Measurements from ENCODE around the gene COL5A1.
A peak's percentile ranks its signal among the peaks of the same experiment; 100 is the strongest.

The COL5A1 gene

DNA sequence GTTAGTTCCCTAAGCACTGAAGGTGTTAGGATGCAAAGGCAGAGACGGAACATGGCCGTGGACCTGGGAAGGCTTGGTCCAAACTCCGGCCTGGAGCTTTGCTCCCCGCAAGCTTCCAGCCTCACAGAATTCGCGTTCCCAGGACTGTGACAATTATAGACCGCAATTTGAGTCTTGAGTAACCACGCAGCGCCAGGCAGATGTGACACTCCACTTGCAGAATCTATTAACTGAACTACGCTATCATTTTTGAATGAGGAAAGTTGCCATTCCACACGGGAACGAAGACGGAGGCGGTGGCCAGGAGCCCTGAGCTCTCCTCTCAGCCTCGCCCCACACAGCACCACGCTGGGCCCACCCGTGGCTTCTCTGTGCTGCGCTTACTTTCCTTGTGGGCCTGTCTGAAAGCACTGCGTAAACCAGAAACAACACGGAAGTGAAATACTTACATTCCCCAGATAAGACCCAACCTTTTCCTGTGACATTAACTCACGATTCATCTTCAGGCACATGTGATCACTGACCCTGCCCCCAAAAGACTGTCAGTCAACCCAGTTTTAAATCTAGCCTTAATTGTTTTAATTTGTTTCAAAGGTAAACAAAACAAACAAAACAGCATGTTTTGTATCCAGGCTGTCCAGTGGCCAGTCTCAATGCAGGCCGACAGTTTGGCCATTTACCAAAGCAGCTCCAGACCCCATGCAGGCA is 16.1 kb upstream of the COL5A1 start:
- peak; percentile 34 for DNase-seq (ENCODE audit: low read depth)

DNA sequence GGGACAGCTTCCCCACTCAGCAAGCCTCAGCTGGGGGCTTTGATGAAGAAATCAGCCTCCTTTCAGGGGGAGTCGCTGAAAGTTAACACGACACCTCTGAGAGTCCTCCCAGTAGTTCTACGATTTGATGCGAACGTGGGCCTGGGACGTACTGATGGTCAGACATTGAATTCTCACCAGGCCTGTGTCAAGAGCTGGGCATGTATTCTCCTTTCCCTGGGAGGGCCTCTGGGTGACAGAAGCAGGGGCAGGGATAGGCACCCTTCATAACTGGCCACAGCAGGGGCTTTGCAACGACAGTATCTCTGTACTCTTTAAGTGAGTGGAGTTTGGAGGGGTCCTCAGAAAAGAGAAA is 15.6 kb upstream of the COL5A1 start:
- no peak for DNase-seq (ENCODE audit: low read depth)

DNA sequence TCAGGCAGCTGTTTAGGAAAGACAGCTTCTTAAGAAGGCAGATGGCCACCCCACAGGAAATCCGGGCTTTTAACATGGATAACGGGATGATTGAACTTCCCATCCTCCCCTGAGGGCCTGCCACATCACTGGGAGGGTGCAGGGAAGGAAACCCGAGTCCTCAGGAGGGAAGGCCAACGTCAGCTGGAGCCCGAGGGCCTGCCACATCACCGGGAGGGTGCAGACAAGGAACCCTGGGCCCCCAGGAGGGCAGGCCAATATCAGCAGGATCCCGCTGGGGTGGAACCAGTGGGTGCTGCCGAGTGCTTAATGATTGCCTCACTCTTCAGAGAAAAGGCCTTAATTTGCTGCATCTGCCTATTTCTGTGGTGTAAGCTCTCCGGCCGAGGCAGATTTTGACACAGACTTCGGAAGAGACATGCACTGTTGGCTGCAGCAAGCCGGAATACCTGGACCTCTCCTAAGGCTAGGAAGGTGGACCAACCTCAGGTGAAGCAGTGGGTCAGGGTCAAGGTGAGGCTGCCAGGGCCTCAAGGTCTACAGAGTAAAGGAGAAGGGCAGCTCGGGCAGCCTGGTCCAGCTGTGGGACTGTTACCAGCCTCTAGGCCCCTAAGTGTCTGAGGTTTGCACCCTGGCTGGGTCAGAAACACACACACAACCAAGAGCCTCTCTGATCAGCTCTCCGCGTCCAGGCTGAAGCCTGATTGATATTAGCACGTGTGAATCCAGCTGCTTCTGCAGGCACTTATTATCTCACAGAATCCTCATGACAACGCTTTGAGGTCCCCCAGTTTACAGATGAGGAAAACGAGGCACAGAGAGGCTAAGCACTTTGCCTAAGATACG is 14.8 kb upstream of the COL5A1 start:
- DNase-seq (ENCODE audit: low read depth): peak; percentile 89

DNA sequence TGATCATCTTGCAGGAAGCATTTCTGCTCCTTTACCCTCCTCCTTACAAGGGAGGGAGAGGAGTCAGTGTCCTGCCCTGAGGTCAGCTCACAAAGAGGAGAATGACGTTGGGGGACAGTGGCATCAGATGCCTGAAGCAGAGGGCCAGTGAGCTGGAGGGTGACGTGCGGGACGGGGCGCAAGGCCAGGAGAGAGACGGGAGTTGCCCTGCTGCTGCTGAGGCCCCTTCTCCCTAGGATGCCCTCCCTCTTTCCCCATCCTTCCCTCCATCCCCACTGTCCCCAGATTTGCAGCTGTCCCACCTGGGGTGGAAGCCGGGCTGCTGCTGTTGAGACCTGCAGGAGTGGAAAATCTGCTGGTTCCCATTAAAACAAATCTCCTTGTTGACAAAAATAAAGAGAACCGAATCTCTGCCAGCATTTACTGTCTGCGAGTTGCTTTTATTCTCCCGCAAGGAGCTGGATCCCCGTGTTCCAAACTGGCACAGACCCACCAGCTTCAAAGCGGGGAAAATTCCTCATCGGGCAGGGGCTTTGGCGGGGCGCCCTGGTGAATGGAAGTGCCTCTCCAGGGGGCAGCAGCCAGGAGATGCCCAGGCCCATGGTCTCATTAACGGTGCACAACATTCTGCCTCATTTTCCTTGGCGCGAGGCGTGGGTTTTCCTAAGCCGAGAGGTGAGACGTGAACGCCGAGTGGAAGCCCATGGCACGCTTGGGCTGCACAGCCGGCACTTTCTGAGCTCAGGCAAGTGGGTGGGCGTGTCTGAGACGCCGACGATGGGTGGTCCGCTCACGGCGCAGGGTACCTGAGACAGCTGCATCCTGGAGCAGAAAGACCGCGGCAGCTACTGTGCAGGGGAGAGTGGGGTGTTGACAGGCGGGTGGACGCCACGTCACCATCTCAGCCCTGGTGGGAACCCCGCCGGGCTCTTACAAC is 13.9 kb upstream of the COL5A1 start:
- no peak for DNase-seq (ENCODE audit: low read depth)

DNA sequence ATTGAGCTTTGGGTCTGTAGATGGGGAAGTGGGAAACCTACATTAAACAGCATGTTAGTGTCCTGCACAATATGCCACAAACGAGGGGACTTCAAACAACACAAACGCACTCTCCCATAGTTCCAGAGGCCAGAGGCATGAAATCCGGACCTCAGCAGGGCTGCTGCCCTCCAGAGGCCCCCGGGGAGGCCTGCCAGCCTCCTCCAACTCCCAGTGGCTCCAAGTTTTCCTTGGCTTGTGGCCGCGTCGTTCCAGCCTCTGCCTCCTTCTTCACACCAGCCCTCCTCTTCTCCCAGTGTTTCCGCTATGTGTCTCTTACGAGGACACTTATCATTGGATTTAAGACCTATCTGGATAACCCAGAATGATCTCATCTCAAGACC is 13.3 kb upstream of the COL5A1 start:
- DNase-seq (ENCODE audit: low read depth): no peak

DNA sequence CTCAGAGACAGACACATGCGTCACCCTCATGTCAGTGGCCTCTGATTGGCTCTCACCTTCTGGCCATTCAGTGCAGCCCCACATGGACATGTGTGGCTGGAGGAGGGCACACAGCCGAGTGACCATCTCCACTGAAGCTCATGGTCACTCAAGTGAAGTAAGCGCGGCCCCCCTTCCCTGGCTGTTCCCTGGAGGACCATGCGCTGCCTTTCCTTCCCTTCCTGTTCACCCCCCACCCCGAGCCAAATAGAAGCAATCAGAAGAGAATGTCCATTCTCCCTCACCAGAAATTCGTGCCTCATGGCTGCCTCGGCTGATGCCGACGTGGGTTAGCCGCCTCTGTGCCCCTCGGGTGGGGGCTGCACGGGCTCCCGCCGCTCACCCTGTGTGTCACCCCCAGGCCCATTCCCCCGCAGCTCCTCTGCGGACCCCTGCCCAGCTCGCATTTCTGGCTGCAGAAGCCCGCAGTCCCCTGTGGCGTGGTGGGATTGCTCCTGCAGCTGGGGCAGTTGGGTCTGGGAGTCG is 12.5 kb upstream of the COL5A1 start:
- no peak for DNase-seq (ENCODE audit: low read depth)

DNA sequence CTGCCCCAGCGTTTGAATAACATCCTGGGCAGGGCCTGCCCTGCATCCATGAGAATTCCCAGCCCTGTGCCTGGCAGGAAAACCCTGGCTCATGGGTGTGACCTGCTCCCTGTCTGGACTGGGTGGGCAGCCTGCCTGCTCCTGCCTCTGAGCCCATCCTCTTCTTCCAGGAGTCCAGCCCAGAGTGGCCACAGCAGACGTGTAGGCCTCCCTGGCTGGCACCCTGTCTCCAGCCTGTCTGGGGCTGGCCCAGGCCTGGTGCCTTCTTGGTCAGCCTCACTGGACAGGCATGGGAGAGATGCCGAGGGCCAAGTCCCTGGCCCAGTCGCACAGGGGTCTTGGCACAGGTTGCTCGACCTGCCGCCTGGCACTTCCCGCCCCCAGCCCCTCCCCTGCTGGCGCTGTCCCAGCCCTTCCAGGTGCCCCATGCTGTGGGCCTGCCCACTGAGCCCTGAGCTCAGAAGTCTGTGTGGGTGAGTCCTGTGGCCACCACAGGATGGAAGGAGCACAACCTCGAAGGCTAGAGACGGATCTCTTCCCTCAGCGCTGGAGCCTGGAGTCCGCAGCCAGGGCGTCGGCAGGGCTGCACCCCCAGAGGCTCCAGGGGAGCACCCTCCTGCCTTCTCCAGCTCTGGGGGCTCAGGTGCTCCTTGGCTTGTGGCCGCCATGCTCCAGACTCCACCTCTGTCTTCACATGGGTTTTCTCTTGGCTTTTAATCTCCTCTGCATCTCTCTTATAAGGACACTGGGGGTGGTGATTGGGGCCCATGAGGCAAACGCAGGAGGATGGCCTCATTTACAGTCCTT is 11.8 kb upstream of the COL5A1 start:
- DNase-seq (ENCODE audit: low read depth): no peak

DNA sequence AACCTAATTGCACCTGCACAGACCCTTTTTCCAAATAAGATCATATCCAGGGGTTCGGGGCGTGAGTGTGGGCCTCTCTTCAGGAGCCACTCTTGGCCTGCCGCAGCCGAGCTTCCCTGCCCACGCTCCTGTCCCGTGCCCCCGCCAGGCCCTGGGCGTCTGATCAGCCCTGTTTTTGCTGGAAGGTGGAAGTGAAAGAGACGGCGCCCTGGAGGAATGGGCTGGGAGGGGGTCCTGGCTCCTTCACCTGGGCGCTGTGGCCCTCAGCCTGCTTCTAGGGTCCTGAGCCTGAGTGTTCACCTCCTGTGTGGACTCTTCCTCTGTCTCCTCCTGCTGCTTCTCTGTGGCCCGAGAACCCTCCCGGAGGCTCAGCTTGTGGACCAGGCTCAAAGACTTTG is 11.2 kb upstream of the COL5A1 start:
- DNase-seq (ENCODE audit: low read depth): no peak

DNA sequence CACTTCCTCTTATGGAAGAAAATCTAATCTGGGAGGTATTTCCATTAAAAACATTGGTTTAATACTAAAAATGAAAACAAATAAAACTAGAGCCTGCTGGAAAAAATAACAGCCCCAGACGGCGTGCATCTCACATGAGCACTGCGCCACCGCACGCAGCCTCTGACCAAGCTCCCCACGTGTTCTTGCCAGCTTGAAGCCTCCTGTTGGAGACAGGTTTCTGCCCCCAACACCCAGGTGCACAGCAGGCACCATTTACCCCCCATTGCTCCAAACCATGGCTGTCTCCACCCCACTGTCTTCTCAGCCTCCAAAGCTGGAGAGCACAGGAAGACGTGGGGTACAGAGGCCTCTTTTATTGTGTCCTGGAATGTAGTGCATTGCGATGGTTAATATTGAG is 10.7 kb upstream of the COL5A1 start:
- DNase-seq (ENCODE audit: low read depth): no peak

DNA sequence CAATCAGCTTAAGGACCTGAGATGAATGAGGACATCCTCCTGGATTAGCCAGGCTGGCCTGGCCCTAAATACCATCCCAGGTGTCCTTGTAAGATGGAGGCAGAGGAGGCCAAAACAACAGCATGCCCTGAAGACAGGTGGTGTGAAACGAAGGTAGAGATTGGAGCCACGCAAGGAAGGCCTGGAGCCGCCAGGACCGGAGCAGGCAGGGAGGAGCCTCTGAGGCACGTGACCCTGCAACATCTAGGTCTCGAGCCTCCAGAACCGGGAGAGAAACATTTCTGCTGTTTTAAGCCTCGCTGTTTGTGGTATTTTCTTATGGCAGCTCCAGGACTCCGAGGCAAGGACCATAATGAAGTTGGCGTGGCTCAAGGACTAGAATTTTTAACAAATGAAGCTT is 9.7 kb upstream of the COL5A1 start:
- DNase-seq (ENCODE audit: low read depth): no peak

DNA sequence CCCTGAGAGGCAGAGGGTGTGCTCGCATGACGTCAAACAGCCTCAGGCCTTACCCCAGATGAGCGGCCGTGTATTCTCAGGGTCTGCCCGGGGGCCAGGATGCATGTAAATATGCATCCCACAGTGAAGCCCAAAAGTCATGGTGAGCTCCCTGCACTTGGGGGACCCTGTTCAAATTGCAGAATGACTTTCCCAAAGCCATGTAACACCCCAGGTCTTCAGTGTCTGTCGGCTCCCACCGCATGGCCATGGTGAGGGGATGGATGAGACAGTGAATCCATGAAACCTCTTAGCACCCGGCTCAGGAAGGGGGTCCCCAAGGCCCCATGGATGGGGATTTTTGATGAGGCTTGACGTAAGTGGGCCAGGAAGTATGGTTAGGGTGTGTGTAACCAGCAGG is 9.3 kb upstream of the COL5A1 start:
- DNase-seq (ENCODE audit: low read depth): no peak

DNA sequence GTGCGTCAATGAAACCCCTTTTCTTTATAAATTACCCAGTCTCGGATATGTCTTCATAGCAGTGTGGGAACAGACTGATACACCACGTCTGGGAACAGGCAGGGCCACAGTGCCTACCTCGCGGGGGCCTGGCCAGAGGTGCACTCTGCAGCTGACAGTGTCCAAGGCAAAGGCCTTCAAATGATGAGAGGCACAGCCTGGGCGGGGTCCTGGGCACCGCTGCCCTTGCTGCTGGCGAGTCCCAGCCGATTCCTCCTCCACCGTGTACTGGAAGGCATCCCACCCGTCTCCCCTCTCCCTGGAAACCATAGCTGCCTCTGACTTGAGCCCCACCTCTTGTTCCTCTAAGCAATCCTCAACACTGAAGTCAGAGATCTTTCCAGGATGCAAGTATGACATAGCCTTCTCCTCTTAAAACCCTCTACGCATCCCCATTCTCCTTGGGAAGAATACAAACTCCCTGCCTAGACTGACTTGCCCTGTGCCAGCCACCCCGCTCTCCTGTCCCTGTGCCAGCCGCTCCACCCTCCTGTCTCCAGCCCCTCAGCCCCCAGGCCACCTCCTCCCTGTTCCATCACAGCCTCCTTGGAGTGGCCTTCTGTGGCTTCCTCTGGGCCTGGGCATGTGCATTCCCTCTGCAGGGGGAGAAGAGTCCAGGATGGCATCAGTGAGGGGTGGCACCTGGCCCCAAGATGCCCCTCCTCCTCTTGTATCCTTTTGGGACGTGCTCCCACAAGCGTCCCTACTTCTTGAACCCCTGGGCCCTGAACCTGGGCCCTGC is 8.1 kb upstream of the COL5A1 start:
- DNase-seq (ENCODE audit: low read depth): no peak

DNA sequence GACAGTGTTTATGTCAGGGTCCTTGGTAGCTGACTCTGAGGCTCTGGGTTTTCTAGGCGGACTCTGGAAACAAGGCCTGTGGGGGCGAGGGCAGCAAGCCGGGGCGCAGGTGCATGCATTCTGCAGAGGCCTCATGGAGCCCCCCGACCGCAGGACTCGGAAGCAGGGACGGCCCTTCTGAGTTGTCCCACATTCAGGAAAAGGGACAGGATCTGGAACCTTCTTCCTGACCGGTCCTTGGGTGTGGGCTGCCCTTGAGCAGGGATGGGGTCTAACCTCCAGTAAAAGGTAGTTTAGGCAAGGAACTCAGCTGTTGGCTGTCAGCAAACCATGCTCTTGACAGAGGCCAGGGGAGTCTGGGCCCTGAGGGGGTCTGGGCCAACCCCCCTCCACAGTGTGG is 7.4 kb upstream of the COL5A1 start:
- DNase-seq (ENCODE audit: low read depth): no peak

DNA sequence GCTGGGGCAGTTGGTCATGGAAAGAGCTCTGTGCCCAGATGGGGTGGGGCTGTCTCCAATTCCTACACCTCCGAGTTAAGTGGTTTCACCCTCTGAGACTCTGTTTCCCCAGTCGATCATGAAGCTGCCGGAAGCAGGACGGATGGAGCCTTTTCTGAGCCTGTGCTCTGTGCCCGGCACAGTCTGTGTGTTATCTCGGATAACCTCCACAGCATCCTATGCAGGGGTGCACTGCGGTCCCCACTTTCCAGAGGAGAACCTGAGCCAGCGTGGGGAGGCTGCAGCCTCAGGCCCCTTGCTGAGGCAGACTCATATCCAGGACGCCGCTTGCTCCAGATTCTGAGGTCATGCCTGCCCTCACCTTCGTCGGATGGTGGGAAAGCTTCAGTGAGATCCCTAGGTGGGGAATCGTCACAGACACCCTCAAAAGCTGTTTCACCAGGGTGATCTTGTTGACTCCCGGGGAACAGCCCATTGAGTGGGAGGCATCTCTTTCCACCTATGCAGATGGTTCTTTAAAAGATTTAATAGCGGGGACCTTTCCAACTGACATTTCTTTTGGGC is 6.9 kb upstream of the COL5A1 start:
- DNase-seq (ENCODE audit: low read depth): no peak

DNA sequence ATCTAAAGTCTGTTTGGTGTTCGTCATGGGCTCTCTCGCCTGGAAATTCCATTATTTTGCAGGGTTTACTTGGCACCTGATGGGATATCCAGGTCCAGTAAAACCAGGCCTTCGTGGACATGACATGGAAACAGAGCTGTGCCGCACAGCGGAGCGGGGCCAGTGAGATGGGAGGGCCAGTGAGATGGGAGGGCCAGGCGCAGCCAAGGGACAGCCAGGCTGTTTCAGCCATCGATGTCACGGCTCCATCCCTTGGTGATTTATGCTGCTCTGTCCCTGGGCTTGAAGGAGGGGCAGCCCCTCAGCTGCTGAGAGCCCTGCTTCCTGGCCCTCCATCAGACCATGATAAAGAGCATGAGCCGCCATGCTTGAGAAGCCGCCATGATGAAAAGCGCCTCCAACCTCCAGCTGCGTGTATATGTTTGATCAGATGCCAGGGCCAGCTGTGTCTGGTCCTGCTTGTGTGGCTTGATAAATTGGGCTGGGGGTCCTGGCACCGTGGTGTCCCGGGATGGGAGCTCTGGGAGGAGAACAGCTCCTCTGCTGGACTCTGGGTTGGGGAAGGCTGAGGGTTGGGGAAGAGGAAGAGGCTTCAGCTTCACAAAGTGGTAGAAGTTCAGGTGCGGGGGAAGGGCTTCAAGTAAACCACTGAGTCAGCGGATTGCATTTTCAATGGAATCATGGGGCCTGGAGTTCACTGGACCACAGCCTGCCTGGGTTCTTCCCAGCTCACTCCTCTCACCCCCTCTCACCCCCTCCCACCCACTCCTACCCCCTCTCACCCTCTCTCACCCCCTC is 6.1 kb upstream of the COL5A1 start:
- DNase-seq (ENCODE audit: low read depth): no peak

DNA sequence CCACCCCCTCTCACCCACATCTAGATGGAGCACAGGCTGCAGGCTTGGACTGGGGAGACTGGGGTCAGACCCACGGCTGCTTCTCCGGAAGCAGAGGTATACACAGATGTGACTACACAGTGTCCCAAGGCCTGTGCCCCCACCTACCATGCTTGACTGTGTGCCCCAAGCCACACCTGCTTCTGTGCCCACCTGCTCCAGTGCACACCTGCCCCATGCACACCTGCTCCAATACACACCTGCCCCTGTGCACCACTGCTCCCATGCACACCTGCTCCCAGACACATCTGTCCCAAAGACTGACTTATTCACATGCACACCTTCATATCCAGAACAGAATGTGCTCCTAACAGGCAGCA is 5.5 kb upstream of the COL5A1 start:
- DNase-seq (ENCODE audit: low read depth): no peak

DNA sequence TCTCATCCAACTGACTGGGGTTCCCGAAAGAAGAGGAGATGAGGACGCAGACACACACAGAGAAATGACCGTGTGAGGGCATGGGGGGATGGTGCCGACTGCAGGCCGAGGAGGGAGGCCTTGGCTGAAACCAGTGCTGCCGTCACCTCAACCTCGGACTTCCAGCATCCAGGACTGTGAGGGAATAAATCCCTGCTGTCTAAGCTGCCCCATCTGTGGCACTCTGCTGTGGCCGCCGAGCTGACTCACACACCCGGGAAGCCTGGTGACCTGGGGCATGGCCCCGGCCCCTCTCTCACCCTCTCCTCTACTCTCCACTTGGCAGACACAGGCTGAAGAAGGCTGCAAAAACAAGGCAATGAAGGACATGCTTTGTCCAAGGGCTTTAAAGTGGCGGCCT is 4.4 kb upstream of the COL5A1 start:
- DNase-seq (ENCODE audit: low read depth): peak; percentile 43

DNA sequence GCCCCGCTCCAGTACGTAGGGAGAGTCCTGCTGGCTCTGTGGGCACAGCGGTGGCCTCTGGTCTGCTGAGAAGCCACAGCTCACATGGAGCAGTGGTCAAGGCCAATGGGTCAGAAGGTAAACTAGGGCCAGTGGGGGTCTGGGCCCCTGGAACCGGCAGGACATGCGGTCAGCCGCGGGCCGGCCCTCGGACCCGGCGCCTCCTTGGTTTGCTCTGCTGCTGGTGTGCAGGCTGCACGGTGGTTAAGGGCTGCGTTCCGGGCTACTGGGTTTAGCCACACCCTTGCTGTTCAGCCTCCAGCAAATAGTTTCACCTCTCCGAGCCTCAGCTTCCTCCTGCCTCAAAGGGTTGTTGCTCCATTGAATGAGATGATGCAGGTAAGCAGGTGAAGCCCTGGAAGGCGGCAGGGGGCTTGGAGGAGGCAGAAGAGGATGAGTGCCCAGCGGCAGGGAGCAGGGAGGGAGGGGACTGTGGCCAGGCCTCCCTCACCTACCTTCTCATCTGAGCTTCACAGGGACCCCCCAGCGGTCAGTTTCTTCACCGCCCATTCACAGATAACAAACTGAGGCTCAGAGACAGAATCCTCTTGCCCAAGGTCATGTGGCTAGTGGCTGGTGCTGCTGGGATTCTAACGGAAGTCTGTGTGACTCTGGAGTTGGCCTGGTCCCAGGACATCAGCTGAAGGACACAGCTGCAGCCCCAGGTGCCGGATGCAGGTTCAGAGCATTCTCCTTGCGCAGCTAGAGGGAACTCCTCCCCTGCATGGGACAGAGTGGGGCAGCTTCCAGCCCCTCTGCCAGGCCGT is 3.7 kb upstream of the COL5A1 start:
- DNase-seq (ENCODE audit: low read depth): no peak

Measured in ELR (cell line).